ENCODE data around the gene KLHL11. TPM values are rescaled to one million over a fixed set of nuclear protein-coding genes. Genes with fewer than 3 reads are reported as not detected.

KLHL11 gene
- total RNA-seq, 1 experiment from 2014 or later = 13.3 TPM

- H3K36me3 ChIP-seq = peaks cover 55% of the 10 kb centered on the region
- no peaks in the 10 kb centered on the region for H3K27me3 ChIP-seq
- H3K4me3 ChIP-seq = no peak overlapping the region
- DNase-seq = no peak
- H3K9me3 ChIP-seq = no peaks in the 10 kb centered on the region
Measured at GRCh38 chr17:41823580-41823979, 41.6 kb downstream of the KLHL11 start.

- Histone ChIP-seq H3K36me3 (peaks cover 55% of the 10 kb centered on the region), H3K9me3 (no peaks in the 10 kb centered on the region), H3K4me3 (no peak overlapping the region), H3K27me3 (no peaks in the 10 kb centered on the region)
- no peak for DNase-seq
Measured at GRCh38 chr17:41823141-41823524, 42.1 kb downstream of the KLHL11 start.

DNA sequence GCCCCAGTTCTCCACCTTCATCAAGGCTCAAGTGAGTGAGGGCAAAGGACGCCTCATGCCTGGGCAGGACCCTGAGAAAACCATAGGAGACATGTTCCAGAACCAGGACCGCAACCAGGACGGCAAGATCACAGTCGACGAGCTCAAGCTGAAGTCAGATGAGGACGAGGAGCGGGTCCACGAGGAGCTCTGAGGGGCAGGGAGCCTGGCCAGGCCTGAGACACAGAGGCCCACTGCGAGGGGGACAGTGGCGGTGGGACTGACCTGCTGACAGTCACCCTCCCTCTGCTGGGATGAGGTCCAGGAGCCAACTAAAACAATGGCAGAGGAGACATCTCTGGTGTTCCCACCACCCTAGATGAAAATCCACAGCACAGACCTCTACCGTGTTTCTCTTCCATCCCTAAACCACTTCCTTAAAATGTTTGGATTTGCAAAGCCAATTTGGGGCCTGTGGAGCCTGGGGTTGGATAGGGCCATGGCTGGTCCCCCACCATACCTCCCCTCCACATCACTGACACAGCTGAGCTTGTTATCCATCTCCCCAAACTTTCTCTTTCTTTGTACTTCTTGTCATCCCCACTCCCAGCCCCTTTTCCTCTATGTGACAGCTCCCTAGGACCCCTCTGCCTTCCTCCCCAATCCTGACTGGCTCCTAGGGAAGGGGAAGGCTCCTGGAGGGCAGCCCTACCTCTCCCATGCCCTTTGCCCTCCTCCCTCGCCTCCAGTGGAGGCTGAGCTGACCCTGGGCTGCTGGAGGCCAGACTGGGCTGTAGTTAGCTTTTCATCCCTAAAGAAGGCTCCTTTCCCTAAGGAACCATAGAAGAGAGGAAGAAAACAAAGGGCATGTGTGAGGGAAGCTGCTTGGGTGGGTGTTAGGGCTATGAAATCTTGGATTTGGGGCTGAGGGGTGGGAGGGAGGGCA is 42.7 kb downstream of the KLHL11 start:
- DNase-seq = no peak

DNA sequence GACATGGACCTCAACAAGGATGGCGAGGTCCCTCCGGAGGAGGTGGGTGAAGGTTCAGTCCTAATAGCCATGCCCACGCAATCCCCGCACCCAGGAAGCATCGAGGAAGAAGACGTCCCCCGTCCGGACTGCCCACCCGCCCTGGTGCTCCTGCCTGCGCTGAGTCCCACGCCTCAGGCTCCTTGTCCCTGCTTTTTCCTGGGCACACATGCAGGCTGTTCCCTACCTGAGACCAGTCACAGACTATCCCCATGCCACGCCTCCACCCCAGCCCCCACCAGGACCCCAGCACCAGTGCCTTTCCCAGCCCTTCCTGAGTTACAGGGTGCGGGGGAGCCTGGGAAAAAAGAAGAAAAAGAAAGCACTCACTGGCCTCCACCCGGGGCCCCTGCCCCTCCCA is 43.4 kb downstream of the KLHL11 start:
- no peaks in the 10 kb centered on the region for H3K27me3 ChIP-seq

More for the DNA sequence above, 42.7 kb downstream of the KLHL11 start:
- no peaks in the 10 kb centered on the region for H3K27me3 ChIP-seq
- H3K9me3 ChIP-seq = no peaks in the 10 kb centered on the region
- H3K4me3 ChIP-seq = no peak overlapping the region
- peaks cover 57% of the 10 kb centered on the region for H3K36me3 ChIP-seq

GRCh38 chr17:41818024-41818423 is 47.2 kb downstream of the KLHL11 start:
- DNase-seq = no peak
- Histone ChIP-seq H3K36me3 (peaks cover 80% of the 10 kb centered on the region), H3K9me3 (no peaks in the 10 kb centered on the region), H3K4me3 (no peak overlapping the region), H3K27me3 (no peaks in the 10 kb centered on the region)

More for the DNA sequence above, 43.4 kb downstream of the KLHL11 start:
- no peak for DNase-seq
- H3K9me3 ChIP-seq = no peaks in the 10 kb centered on the region
- H3K4me3 ChIP-seq = no peak overlapping the region
- peaks cover 59% of the 10 kb centered on the region for H3K36me3 ChIP-seq

GRCh38 chr17:41816637-41817320 is 48.4 kb downstream of the KLHL11 start:
- Histone ChIP-seq H3K27me3 (no peaks in the 10 kb centered on the region), H3K36me3 (peaks cover 71% of the 10 kb centered on the region), H3K9me3 (no peaks in the 10 kb centered on the region), H3K4me3 (no peak overlapping the region)
- DNase-seq = no peak

- Histone ChIP-seq H3K9me3 (no peaks in the 10 kb centered on the region), H3K36me3 (peaks cover 66% of the 10 kb centered on the region), H3K27me3 (no peaks in the 10 kb centered on the region), H3K4me3 (peak overlapping the region; percentile 97)
- no peak for DNase-seq
Measured at GRCh38 chr17:41814195-41814594, 51.0 kb downstream of the KLHL11 start.

DNA sequence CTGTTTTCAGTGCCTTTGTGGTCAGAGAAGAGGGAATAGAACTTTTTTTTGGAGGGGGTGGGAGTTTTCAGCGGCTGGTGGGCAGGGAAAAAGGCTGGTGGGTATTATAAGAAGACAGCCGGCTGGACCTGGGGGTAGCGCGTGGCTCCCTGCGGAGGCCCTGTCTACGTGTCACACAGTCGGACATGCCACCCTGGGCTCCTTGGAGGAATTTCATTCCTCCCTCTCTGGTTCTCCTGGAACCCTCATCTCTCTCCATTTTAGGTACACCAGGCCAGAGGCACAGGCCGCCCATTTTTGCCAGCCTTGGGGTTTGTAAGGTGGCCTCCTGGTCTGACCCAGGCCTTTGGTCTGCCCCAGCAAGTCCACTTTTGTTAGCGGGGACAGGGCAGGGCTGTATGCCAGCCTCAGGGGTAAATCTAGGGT is 51.5 kb downstream of the KLHL11 start:
- Histone ChIP-seq H3K27me3 (no peaks in the 10 kb centered on the region), H3K36me3 (peaks cover 67% of the 10 kb centered on the region), H3K9me3 (no peaks in the 10 kb centered on the region), H3K4me3 (peak overlapping the region; percentile 97)
- DNase-seq = no peak

DNA sequence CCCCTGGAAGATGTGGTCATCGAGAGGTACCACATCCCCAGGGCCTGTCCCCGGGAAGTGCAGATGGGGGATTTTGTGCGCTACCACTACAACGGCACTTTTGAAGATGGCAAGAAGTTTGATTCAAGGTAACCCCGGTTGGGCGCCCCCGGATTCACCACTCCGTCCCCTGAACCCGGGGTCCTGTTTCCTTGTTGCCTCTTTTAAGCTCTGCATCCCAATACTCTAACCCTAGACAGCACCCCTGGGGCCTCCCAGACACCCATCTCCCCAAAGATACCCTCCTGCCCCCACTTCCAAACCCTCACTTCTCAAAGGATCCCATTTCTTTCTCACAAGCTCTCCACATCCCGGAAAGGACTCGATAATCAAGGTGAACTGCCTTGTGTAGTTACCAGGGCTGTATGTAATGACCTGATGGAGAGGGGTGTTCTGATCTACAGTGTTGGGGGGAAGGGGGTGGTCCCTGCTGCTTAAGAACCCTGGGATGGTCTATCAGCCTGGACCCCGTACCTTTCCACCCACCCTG is 52.0 kb downstream of the KLHL11 start:
- H3K36me3 ChIP-seq = peaks cover 68% of the 10 kb centered on the region
- H3K4me3 ChIP-seq = peak overlapping the region; percentile 97
- no peaks in the 10 kb centered on the region for H3K9me3 ChIP-seq
- DNase-seq = no peak
- no peaks in the 10 kb centered on the region for H3K27me3 ChIP-seq

DNA sequence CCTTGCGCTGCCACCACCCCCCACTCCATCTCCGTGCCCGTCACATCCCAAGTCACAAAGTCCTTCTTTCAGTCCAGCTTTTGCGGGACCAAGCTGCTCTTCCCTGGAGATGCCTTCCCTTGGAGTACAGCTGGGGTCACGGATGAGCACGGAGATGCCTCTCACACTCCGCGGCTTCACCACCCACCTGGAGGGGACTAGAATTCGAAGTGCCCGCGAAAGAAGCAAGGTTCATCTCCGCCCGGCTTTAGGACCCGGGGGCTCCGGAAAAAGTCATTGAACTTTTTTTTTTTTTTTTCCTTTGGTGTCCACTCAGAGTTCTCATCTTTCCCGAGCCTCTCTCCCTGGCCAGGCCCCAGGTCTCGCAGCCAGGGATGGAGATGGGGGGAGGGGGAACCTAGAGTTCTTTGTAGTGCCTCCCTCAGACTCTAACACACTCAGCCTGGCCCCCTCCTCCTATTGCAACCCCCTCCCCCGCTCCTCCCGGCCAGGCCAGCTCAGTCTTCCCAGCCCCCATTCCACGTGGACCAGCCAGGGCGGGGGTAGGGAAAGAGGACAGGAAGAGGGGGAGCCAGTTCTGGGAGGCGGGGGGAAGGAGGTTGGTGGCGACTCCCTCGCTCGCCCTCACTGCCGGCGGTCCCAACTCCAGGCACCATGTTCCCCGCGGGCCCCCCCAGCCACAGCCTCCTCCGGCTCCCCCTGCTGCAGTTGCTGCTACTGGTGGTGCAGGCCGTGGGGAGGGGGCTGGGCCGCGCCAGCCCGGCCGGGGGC is 52.7 kb downstream of the KLHL11 start, which contains the start of gene FKBP10:
FKBP10 (plus strand) TSS at position 624 of the 771 bp plus-strand sequence; CDS start at position 655, 31 bp downstream.
- Histone ChIP-seq H3K27me3 (no peaks in the 10 kb centered on the region), H3K4me3 (peak within 1 kb of the TSS; percentile 97), H3K9me3 (no peaks in the 10 kb centered on the region), H3K36me3 (peaks cover 65% of the 10 kb centered on the region)
- peak; percentile 92 for DNase-seq

- peak within 1 kb of the TSS; percentile 97 for H3K4me3 ChIP-seq
- peaks cover 67% of the 10 kb centered on the region for H3K36me3 ChIP-seq
- H3K27me3 ChIP-seq = no peaks in the 10 kb centered on the region
- no peaks in the 10 kb centered on the region for H3K9me3 ChIP-seq
- peak; percentile 86 for DNase-seq
Measured at GRCh38 chr17:41811549-41812380, 53.5 kb downstream of the KLHL11 start, which contains the start of gene P3H4. Gene P3H4 (minus strand): TSS chr17:41811949. CDS start chr17:41811915, 34 bp downstream.

DNA sequence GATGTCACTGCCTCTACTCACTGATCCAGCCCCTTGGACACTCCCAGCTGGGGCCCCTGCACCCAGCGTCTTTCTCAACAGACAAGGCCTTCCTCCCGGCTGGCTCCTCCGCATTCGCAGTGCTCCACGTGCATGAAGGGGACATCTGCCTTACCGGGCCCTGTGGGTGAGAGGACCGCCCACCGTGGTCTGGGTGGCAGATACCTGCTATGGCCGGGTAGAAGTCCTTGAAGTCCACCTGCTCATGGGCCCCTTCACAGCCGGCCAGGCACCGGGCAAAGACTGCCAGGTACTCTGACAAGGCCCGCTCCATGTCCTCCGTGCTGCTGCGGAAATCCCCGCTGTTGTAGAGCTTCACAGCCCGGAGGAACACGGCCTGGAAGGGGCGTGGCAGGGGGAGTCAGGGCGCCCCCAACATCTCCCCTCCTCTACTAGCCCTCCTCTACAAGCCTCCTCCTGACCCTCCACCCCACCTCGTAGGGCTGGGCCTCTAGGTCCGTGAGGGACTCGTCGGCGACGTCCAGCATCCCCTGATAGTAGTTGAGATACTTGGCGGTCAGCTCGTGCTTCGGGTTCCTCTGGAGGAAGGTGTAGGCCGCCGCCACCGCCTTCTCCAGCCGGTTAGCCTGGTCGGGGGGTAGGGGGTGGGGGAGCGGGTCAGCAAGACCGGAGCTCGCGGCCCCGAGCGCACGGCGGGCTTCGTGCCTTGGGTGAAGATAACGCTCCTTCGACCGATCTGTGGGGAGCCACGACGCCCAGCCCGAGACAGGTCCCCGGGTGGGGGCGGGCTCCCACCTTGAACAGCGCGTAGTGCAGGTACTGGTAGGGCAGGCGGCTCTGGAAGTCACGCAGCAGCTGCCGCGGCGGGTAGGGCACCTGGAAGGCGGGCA is 54.3 kb downstream of the KLHL11 start:
- DNase-seq = peak; percentile 36

DNA sequence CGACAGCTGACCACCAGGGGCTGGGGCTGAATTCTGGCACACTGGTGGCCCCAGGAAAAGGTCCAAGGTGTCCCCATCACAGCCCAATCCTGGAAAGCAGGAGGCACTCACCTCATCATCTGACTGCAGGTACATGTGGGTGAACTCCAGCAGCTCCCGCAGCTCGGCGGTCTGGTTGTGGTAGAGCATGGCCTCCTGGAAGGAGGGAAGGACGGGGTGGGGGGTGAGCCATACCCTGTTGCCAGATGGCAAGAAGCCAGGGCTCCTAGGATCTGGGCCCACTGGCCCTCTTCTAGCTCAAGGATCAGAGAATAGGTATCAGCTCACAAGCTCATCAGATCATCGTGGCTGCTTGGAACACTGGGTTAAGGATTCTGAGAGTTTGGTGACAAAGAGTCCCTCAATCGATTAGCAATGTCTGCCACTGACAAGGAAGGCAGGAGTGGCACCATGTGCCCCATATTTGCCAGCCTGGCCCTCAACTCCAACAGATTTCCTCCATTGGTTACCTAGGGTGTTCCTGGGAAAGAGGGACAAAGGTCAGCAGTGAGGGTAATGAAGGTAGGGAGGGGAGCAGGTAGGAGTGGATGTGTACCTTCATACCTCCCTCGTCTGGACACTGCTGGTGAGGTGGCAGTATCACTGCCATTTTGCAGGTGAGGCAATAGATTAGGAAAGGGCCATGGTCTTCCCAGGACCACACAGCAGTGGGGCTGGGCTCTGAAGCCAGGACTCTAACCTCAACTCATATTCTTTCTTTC is 58.4 kb downstream of the KLHL11 start:
- no peak for DNase-seq

More for the DNA sequence above, 54.3 kb downstream of the KLHL11 start:
- Histone ChIP-seq H3K4me3 (peak overlapping the region; percentile 97), H3K9me3 (no peaks in the 10 kb centered on the region), H3K36me3 (peaks cover 67% of the 10 kb centered on the region), H3K27me3 (no peaks in the 10 kb centered on the region)

More for the DNA sequence above, 58.4 kb downstream of the KLHL11 start:
- H3K4me3 ChIP-seq = no peak overlapping the region
- H3K9me3 ChIP-seq = no peaks in the 10 kb centered on the region
- no peaks in the 10 kb centered on the region for H3K27me3 ChIP-seq
- peaks cover 52% of the 10 kb centered on the region for H3K36me3 ChIP-seq

Data from MG63 (cell line).